ENCODE data around the gene ADGRB3. TPM values are rescaled to one million over a fixed set of nuclear protein-coding genes. Genes with fewer than 3 reads are reported as not detected.
"Not testable (repeated sequence)": the region's sequence is repeated elsewhere in the genome, so short reads cannot be mapped to it uniquely, and the experiment has no call there.

The ADGRB3 gene
- polyA plus RNA-seq, 2 of the 4 experiments (the other 2 are of a cell fraction): not detected

GRCh38 chr6:69424581-69424980 is 789.5 kb downstream of the ADGRB3 start:
- no peak for FAIRE-seq
- ChIA-PET CTCF (no interaction called here), POLR2A (no interaction called here)
- no CpG with 5 or more reads among the region's 3 CpGs for WGBS (ENCODE audit: missing lambda C conversion rate)
- Histone ChIP-seq H3K9me3 (no peaks in the 10 kb centered on the region), H3K4me3 (no peak overlapping the region), H3K4me1 (no peaks in the 10 kb centered on the region), H3K27ac (no peak overlapping the region), H3K4me2 (no peak overlapping the region)
- no peak for DNase-seq (ENCODE audit: low read depth in 1 of 2, low spot score in 1 of 2)
- no peak for ATAC-seq
- TF ChIP-seq CTCF (IDR thresholded peaks at IDR 0.05): no peak

- FAIRE-seq: no peak
Observed at GRCh38 chr6:69427882-69428281, 792.8 kb downstream of the ADGRB3 start.

GRCh38 chr6:69432168-69432567 is 797.1 kb downstream of the ADGRB3 start:
- H3K4me3 ChIP-seq; FAIRE-seq; CTCF ChIA-PET; H3K27ac ChIP-seq; DNase-seq (ENCODE audit: low read depth in 1 of 2, low spot score in 1 of 2); H3K4me1 ChIP-seq; H3K9me3 ChIP-seq; H3K4me2 ChIP-seq; ATAC-seq; POLR2A ChIA-PET: not testable (repeated sequence)
- 80% methylated on average over 3 of the region's 19 CpGs for WGBS (ENCODE audit: missing lambda C conversion rate)

More at GRCh38 chr6:69427882-69428281, 792.8 kb downstream of the ADGRB3 start:
- WGBS (ENCODE audit: missing lambda C conversion rate): 44% methylated on average over 5 of the region's 5 CpGs
- no peak for ATAC-seq
- Histone ChIP-seq H3K9me3 (no peaks in the 10 kb centered on the region), H3K4me3 (no peak overlapping the region), H3K27ac (no peak overlapping the region), H3K4me1 (no peaks in the 10 kb centered on the region), H3K4me2 (no peak overlapping the region)
- POLR2A ChIA-PET: no interaction called here
- TF ChIP-seq ELK1 (IDR thresholded peaks at IDR 0.05; ENCODE audit: low read depth, low read length) (no peak), HOXA7 (CRISPR knock-in tag; IDR thresholded peaks at IDR 0.05) (no peak), RAD21 (conservative IDR thresholded peaks at IDR 0.05 in 1 of 2, IDR thresholded peaks at IDR 0.05 in 1 of 2) (no peak), RCOR1 (IDR thresholded peaks at IDR 0.05; ENCODE audit: low read depth, low read length) (no peak), ESRRA (IDR thresholded peaks at IDR 0.05; ENCODE audit: borderline replicate concordance, low read length) (no peak)
- DNase-seq (ENCODE audit: low read depth in 1 of 2, low spot score in 1 of 2): no peak
- CTCF ChIA-PET: no interaction called here

- CTCF ChIA-PET; H3K4me3 ChIP-seq; POLR2A ChIA-PET; H3K4me2 ChIP-seq; ATAC-seq; DNase-seq (ENCODE audit: low read depth in 1 of 2, low spot score in 1 of 2); H3K27ac ChIP-seq; FAIRE-seq; H3K9me3 ChIP-seq; H3K4me1 ChIP-seq: not testable (repeated sequence)
- 83% methylated on average over 1 of the region's 22 CpGs for WGBS (ENCODE audit: missing lambda C conversion rate)
Observed at GRCh38 chr6:69433116-69433515, 798.0 kb downstream of the ADGRB3 start.

- ChIA-PET CTCF (no interaction called here), POLR2A (no interaction called here)
- WGBS (ENCODE audit: missing lambda C conversion rate): 53% methylated on average over 2 of the region's 2 CpGs
- DNase-seq (ENCODE audit: low read depth in 1 of 2, low spot score in 1 of 2) (no peak), FAIRE-seq (no peak), ATAC-seq (no peak)
- Histone ChIP-seq H3K4me3 (no peak overlapping the region), H3K9me3 (no peaks in the 10 kb centered on the region), H3K4me1 (no peaks in the 10 kb centered on the region), H3K27ac (no peak overlapping the region), H3K4me2 (no peak overlapping the region)
- TF ChIP-seq ZSCAN20 (CRISPR knock-in tag; IDR thresholded peaks at IDR 0.05): no peak
- TF ChIP-seq NPAS2 (CRISPR knock-in tag; IDR thresholded peaks at IDR 0.05; ENCODE audit: borderline replicate concordance): no peak
- TF ChIP-seq HES2 (IDR thresholded peaks at IDR 0.05): no peak
- TF ChIP-seq RCOR1 (IDR thresholded peaks at IDR 0.05; ENCODE audit: low read depth, low read length): no peak
- no peak for TF ChIP-seq PHF8 (IDR thresholded peaks at IDR 0.05; ENCODE audit: borderline replicate concordance, low read depth)
- no peak for TF ChIP-seq HMGXB4 (CRISPR knock-in tag; IDR thresholded peaks at IDR 0.05; ENCODE audit: borderline replicate concordance)
- TF ChIP-seq GATA3 (IDR thresholded peaks at IDR 0.05; ENCODE audit: borderline replicate concordance): no peak
- TF ChIP-seq KDM5A (IDR thresholded peaks at IDR 0.05): no peak
- TF ChIP-seq RARB (CRISPR knock-in tag; IDR thresholded peaks at IDR 0.05): no peak
- no peak for TF ChIP-seq NR3C1 (IDR thresholded peaks at IDR 0.05)
- no peak for TF ChIP-seq POLR2AphosphoS2 (conservative IDR thresholded peaks at IDR 0.05; ENCODE audit: low read length)
- no peak for TF ChIP-seq CEBPB (IDR thresholded peaks at IDR 0.05)
Observed at GRCh38 chr6:69438113-69438512, 803.0 kb downstream of the ADGRB3 start.

Data from A549 (cell line).